ENCODE results near the gene DDX49. TPM values are rescaled to one million over a fixed set of nuclear protein-coding genes. Genes with fewer than 3 reads are reported as not detected.

DDX49 gene
- polyA plus RNA-seq, 3 donors: 24.0 to 40.3 (median 27.5) TPM

- intact Hi-C loops (cut with micrococcal nuclease): no loop called here
- 95% methylated on average over 10 of the region's 14 CpGs for WGBS (ENCODE audit: insufficient coverage)
- peaks cover 0 to 6% (median 5%) of the 10 kb centered on the region in 3 donors for H3K27me3 Mint-ChIP-seq (ENCODE audit: low read depth in 3 of 3)
- no peak for DNase-seq
- Histone ChIP-seq H3K36me3 (replicated peaks in 1 of 2; ENCODE audit: control insufficient read depth in 1 of 2, insufficient read depth in 2 of 2, low read length in 2 of 2) (peaks cover 0 to 8% of the 10 kb centered on the region in 2 donors), H4K20me1 (ENCODE audit: insufficient read depth, low read length) (no peaks in the 10 kb centered on the region), H3K4me2 (replicated peaks; ENCODE audit: extremely low read depth, low read length, poor library complexity, severe bottlenecking) (no peak overlapping the region), H3K4me3 (replicated peaks in 1 of 3; ENCODE audit: low read depth in 2 of 3, low read length in 3 of 3) (no peak overlapping the region), H3K9ac (ENCODE audit: insufficient read depth, low read length, poor library complexity, severe bottlenecking) (no peak overlapping the region), H3K27ac (ENCODE audit: low read depth in 1 of 2, low read length in 2 of 2) (no peak overlapping the region), H3K4me1 (ENCODE audit: control insufficient read depth in 1 of 2, insufficient read depth in 2 of 2, low read length in 2 of 2) (peaks cover 5 to 6% of the 10 kb centered on the region in 2 donors), H3K9me3 (replicated peaks in 1 of 2; ENCODE audit: control insufficient read depth in 1 of 2, insufficient read depth in 1 of 2, low read length in 2 of 2) (no peaks in the 10 kb centered on the region), H3K27me3 (ENCODE audit: control insufficient read depth in 2 of 2, insufficient read depth in 2 of 2, low read length in 2 of 2) (no peaks in the 10 kb centered on the region), H2AFZ (ENCODE audit: insufficient read depth, low read depth, low read length, poor library complexity, severe bottlenecking) (no peak overlapping the region), H3K79me2 (ENCODE audit: insufficient read depth, low read length) (peaks cover 2% of the 10 kb centered on the region)
- TF ChIP-seq, protein P1, sequence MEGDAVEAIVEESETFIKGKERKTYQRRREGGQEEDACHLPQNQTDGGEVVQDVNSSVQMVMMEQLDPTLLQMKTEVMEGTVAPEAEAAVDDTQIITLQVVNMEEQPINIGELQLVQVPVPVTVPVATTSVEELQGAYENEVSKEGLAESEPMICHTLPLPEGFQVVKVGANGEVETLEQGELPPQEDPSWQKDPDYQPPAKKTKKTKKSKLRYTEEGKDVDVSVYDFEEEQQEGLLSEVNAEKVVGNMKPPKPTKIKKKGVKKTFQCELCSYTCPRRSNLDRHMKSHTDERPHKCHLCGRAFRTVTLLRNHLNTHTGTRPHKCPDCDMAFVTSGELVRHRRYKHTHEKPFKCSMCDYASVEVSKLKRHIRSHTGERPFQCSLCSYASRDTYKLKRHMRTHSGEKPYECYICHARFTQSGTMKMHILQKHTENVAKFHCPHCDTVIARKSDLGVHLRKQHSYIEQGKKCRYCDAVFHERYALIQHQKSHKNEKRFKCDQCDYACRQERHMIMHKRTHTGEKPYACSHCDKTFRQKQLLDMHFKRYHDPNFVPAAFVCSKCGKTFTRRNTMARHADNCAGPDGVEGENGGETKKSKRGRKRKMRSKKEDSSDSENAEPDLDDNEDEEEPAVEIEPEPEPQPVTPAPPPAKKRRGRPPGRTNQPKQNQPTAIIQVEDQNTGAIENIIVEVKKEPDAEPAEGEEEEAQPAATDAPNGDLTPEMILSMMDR (IDR thresholded peaks at IDR 0.05): no peak
- H3K4me1 Mint-ChIP-seq: peaks cover 18% of the 10 kb centered on the region
- no peak overlapping the region for H3K27ac Mint-ChIP-seq
- H3K4me3 Mint-ChIP-seq: no peak overlapping the region
- H3K9me3 Mint-ChIP-seq: peaks cover 0 to 9% (median 2%) of the 10 kb centered on the region in 7 donors
- peaks cover 13 to 15% of the 10 kb centered on the region in 2 donors for H3K36me3 Mint-ChIP-seq
Measured at GRCh38 chr19:18946918-18947317, 27.4 kb downstream of the DDX49 start.

DNA sequence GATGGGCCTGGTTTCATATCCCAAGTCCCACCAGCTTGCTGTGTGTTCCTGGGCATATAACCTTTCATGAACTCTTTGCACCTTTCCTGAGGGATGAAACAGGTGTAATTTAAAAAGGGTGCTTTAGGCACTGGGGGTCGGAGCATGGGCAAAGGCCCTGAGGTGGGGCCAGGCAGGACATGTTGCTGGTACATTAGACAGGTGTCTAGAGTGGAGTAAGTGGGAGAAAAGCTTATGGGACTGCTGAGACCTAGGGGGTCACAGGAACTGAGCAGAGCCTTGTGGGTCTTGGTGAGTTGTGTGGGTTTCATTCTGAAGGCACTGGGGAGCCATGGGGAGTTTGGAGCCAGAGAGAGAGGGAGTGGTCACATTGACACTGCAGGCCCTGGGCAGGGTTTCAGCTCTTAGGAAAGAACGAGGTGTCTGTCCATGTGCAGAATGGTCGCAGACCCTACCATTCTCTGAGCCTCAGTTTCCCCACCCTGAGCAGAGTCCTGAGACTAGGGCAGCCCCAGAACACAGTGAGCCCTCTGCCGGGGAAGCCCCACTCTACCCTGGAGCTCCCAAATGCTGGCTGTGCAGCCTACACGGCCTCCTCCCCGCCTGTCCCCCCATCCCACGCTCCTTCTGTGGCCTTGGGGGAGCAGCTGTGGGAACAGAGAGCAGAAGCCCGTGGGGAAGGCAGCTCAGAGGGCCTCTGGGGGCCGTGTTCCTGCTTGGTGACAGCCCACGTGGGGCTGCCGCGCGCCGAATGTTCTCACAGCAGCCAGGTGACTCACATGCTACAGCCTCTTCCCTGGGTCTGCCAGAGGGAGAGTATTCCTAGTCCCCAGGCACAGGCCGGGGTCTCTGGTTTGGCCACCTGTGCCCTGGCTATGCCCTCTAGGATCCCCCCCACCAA, 28.8 kb downstream of the DDX49 start:
- WGBS (ENCODE audit: insufficient coverage): 84% methylated on average over 13 of the region's 15 CpGs
- no peak overlapping the region for H3K4me3 Mint-ChIP-seq
- H3K27ac ChIP-seq (ENCODE audit: low read depth in 1 of 2, low read length in 2 of 2): no peak overlapping the region

More for the DNA sequence above, 28.8 kb downstream of the DDX49 start:
- Histone ChIP-seq H3K27me3 (ENCODE audit: control insufficient read depth in 2 of 2, insufficient read depth in 2 of 2, low read length in 2 of 2) (no peaks in the 10 kb centered on the region), H3K9ac (ENCODE audit: insufficient read depth, low read length, poor library complexity, severe bottlenecking) (no peak overlapping the region), H3K79me2 (ENCODE audit: insufficient read depth, low read length) (no peaks in the 10 kb centered on the region), H2AFZ (ENCODE audit: insufficient read depth, low read depth, low read length, poor library complexity, severe bottlenecking) (no peak overlapping the region), H3K36me3 (replicated peaks in 1 of 2; ENCODE audit: control insufficient read depth in 1 of 2, insufficient read depth in 2 of 2, low read length in 2 of 2) (peaks cover 0 to 8% of the 10 kb centered on the region in 2 donors), H3K4me2 (replicated peaks; ENCODE audit: extremely low read depth, low read length, poor library complexity, severe bottlenecking) (no peak overlapping the region), H3K4me1 (ENCODE audit: control insufficient read depth in 1 of 2, insufficient read depth in 2 of 2, low read length in 2 of 2) (peaks cover 4 to 5% of the 10 kb centered on the region in 2 donors), H3K4me3 (replicated peaks in 1 of 3; ENCODE audit: low read depth in 2 of 3, low read length in 3 of 3) (no peak overlapping the region), H3K9me3 (replicated peaks in 1 of 2; ENCODE audit: control insufficient read depth in 1 of 2, insufficient read depth in 1 of 2, low read length in 2 of 2) (no peaks in the 10 kb centered on the region), H4K20me1 (ENCODE audit: insufficient read depth, low read length) (no peaks in the 10 kb centered on the region)
- DNase-seq: no peak
- intact Hi-C loops (cut with micrococcal nuclease): no loop called here
- TF ChIP-seq, protein P1 (IDR thresholded peaks at IDR 0.05): no peak
- peaks cover 10 to 13% of the 10 kb centered on the region in 2 donors for H3K36me3 Mint-ChIP-seq
- H3K27ac Mint-ChIP-seq: no peak overlapping the region
- H3K4me1 Mint-ChIP-seq: peaks cover 12% of the 10 kb centered on the region
- H3K9me3 Mint-ChIP-seq: peaks cover 0 to 9% (median 2%) of the 10 kb centered on the region in 7 donors
- H3K27me3 Mint-ChIP-seq (ENCODE audit: low read depth in 3 of 3): peaks cover 0 to 6% (median 5%) of the 10 kb centered on the region in 3 donors
